PC-3 (cell line): ENCODE data around the gene P2RY2. TPM values are rescaled to one million over a fixed set of nuclear protein-coding genes. Genes with fewer than 3 reads are reported as not detected.

Experiments used
- ATAC-seq: fragments of 200-7000 bp; cut with Tn5 transposase; 2 replicates; pipeline ENCODE4 v1.9.1; 2020; ENCODE audit warnings: mild to moderate bottlenecking, moderate library complexity
- BruUV-seq: library from RNA; stranded (reverse); fragments of 400-500 nt; replicated peaks from 2 replicates; lab custom pipeline; 2021; lab: Mats Ljungman, UMichigan
- CTCF ChIA-PET: fragments of 300-600 bp; sonication (Branson Sonifier 250); formaldehyde crosslinking; loops from one replicate; lab custom pipeline; 2022; ENCODE audit warnings: antibody characterized with exemption; lab: Charles Lee
- POLR2A ChIA-PET: fragments of 300-600 bp; sonication (Branson Sonifier 250); formaldehyde crosslinking; loops from one replicate; lab custom pipeline; 2022; ENCODE audit warnings: antibody characterized with exemption; ENCODE audit not compliant: unreplicated experiment; lab: Charles Lee
- DNase-seq: peaks from one replicate; pipeline ENCODE4 v3.0.0-alpha.2; 2015
- H2AFZ ChIP-seq: fragments of 300-600 bp; sonication (generic); 2 replicates; pipeline ENCODE4 v1.6.0; 2016; ENCODE audit warnings: antibody characterized with exemption, low read length
- H3F3A ChIP-seq: fragments of 300-600 bp; sonication (generic); one replicate; pipeline ENCODE4 v1.6.0; 2017; ENCODE audit warnings: antibody characterized with exemption, low read length, control low read depth, mild to moderate bottlenecking; ENCODE audit not compliant: unreplicated experiment
- H3K27ac ChIP-seq: fragments of 300-600 bp; sonication (generic); 2 replicates; pipeline ENCODE4 v1.5.1; 2016; ENCODE audit warnings: mild to moderate bottlenecking, low read length
- H3K27me3 ChIP-seq: fragments of 300-600 bp; sonication (generic); 2 replicates; pipeline ENCODE4 v1.6.1; 2016; ENCODE audit warnings: low read length, mixed read lengths
- H3K36me3 ChIP-seq: fragments of 300-600 bp; sonication (generic); 2 replicates; pipeline ENCODE4 v1.6.1; 2016; ENCODE audit warnings: low read depth, mixed run types, low read length, mixed read lengths
- H3K4me1 ChIP-seq: fragments of 300-600 bp; sonication (generic); 2 replicates; pipeline ENCODE4 v1.5.1; 2016; ENCODE audit warnings: low read length; ENCODE audit not compliant: insufficient read depth
- H3K4me2 ChIP-seq: fragments of 300-600 bp; sonication (generic); 2 replicates; pipeline ENCODE4 v1.6.0; 2016; ENCODE audit warnings: low read length
- H3K4me3 ChIP-seq: fragments of 300-600 bp; sonication (generic); 2 replicates; pipeline ENCODE4 v1.5.1; 2016; ENCODE audit warnings: mild to moderate bottlenecking, low read length, mixed read lengths
- H3K79me2 ChIP-seq: fragments of 300-600 bp; sonication (generic); 2 replicates; pipeline ENCODE4 v1.6.1; 2017; ENCODE audit warnings: low read length, mixed read lengths
- H3K9ac ChIP-seq: fragments of 300-600 bp; sonication (generic); 2 replicates; pipeline ENCODE4 v1.6.0; 2016; ENCODE audit warnings: mild to moderate bottlenecking, low read length
- H3K9me2 ChIP-seq: fragments of 300-600 bp; sonication (generic); replicated peaks from 2 replicates; pipeline ENCODE4 v1.6.1; 2016; ENCODE audit warnings: mixed run types, low read length, mixed read lengths
- H3K9me3 ChIP-seq: fragments of 300-600 bp; sonication (generic); 2 replicates; pipeline ENCODE4 v1.6.1; 2016; ENCODE audit warnings: low read length, mixed read lengths
- H4K20me1 ChIP-seq: fragments of 300-600 bp; sonication (generic); 2 replicates; pipeline ENCODE4 v1.6.1; 2016; ENCODE audit warnings: low read length, mixed read lengths
- CTCF ChIP-seq: fragments of 300-600 bp; sonication (generic); conservative IDR thresholded peaks from 2 replicates; pipeline ENCODE4 v1.5.1; 2017; ENCODE audit warnings: antibody characterized with exemption, low read depth, mild to moderate bottlenecking, low read length
- EZH2 ChIP-seq: fragments of 300-600 bp; sonication (generic); IDR thresholded peaks from one replicate; pipeline ENCODE4 v1.6.1; 2017; ENCODE audit warnings: antibody characterized with exemption, mild to moderate bottlenecking, low read length; ENCODE audit not compliant: unreplicated experiment
- EZH2phosphoT487 ChIP-seq: fragments of 300-600 bp; sonication (generic); IDR thresholded peaks from 2 replicates; pipeline ENCODE4 v1.6.1; 2018; ENCODE audit warnings: mild to moderate bottlenecking, antibody characterized with exemption, low read length, borderline replicate concordance
- intact Hi-C: fragments of 100-400 bp; cut with micrococcal nuclease; formaldehyde crosslinking; loops from 2 replicates; pipeline ENCODE4 v1.9.0; 2023
- total RNA-seq: library from RNA; depleted of rRNA; stranded (reverse); fragments of >200 nt; gene quantifications from 2 replicates; pipeline ENCODE4 v1.2.3, GENCODE V29; 2014

P2RY2 gene
- total RNA-seq, 1 experiment from 2014 or later: 54.8 TPM

DNA sequence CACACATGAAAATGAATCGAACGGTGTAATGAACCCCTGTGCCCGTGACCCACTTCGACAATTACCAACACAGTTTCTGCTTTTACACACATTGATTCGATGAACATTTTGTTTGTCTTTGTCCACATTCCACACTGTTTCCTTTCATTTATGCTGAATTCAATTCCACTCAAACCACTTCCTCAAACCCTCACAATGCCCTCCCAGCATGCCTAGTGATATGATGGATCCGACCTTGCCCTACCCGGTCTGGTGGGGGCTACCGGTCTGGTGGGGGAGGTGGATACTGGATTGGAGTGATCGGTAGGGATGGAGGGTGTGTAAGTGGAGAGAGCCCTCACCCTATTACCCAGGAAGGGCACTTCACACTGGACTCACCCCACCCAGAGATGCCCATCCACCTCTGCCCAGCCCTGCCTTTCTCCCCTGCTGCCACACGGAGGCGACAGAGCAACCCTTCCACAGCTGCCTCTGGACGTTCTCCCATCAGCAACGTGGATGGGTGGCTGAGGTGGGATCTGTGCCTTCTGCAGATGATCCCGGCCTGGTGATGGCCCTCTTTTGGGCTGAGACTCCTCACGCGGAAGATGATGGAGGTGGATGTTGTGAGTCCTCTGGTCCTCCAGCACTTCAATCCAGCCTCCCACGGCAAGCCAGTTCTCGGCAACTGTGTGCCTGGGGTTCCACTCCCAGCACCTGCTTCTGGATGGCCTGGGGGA lies 33.0 kb upstream of the P2RY2 start:
- peak overlapping the region; percentile 95 for H3K27ac ChIP-seq
- H3K4me3 ChIP-seq: peak overlapping the region; percentile 44
- peaks cover 7% of the 10 kb centered on the region for H3F3A ChIP-seq
- H3K9me2 ChIP-seq: no peaks in the 10 kb centered on the region
- H2AFZ ChIP-seq: peak overlapping the region; percentile 83
- ATAC-seq: peak; percentile 57
- intact Hi-C loops: loop anchor here (1.0 to 5.0 kb wide), 6 partner anchors 10 to 122 kb away; partner anchors contain the start of genes ARHGEF17 and P2RY2
- peaks cover 43% of the 10 kb centered on the region for H3K4me1 ChIP-seq
- DNase-seq: peak; percentile 95
- peaks cover 8% of the 10 kb centered on the region; the same call in 1 of the 2 replicates for H3K79me2 ChIP-seq
- ChIA-PET POLR2A (interaction anchor here (1.0 to 1.1 kb wide), 3 partner anchors 10 to 104 kb away, joined by 5 to 12 read pairs (median 5); no protein-coding TSS in a partner anchor), CTCF (interaction anchor here (1.0 to 3.0 kb wide), 7 partner anchors 10 to 104 kb away, joined by 6 to 32 read pairs (median 7); partner anchors contain the start of gene P2RY2)
- peak overlapping the region; percentile 74 for H3K9ac ChIP-seq
- TF ChIP-seq EZH2phosphoT487 (no peak), EZH2 (no peak), CTCF (peak; percentile 98)
- H3K36me3 ChIP-seq: no peaks in the 10 kb centered on the region
- H4K20me1 ChIP-seq: no peaks in the 10 kb centered on the region
- BruUV-seq: TSS peak; percentile 85
- H3K27me3 ChIP-seq: no peaks in the 10 kb centered on the region
- H3K4me2 ChIP-seq: peak overlapping the region; percentile 74
- no peaks in the 10 kb centered on the region for H3K9me3 ChIP-seq

- peak overlapping the region; percentile 95 for H3K27ac ChIP-seq
- TF ChIP-seq EZH2phosphoT487 (no peak), CTCF (no peak), EZH2 (no peak)
These were observed 32.3 kb upstream of the P2RY2 start for GRCh38 chr11:73185680-73186293.

More at GRCh38 chr11:73185680-73186293, 32.3 kb upstream of the P2RY2 start:
- Histone ChIP-seq H3F3A (peaks cover 7% of the 10 kb centered on the region), H3K4me1 (peaks cover 45% of the 10 kb centered on the region), H4K20me1 (no peaks in the 10 kb centered on the region), H3K79me2 (peaks cover 8% of the 10 kb centered on the region; the same call in 1 of the 2 replicates), H2AFZ (peak overlapping the region; percentile 83), H3K36me3 (no peaks in the 10 kb centered on the region), H3K27me3 (no peaks in the 10 kb centered on the region), H3K4me3 (peak overlapping the region; percentile 44; the same call in 1 of the 2 replicates), H3K9me3 (no peaks in the 10 kb centered on the region), H3K9ac (peak overlapping the region; percentile 74), H3K9me2 (no peaks in the 10 kb centered on the region), H3K4me2 (peak overlapping the region; percentile 74)
- intact Hi-C loops: loop anchor here (1.0 to 5.0 kb wide), 7 partner anchors 10 to 122 kb away; partner anchors contain the start of genes ARHGEF17 and P2RY2
- CTCF ChIA-PET: interaction anchor here (1.0 to 3.0 kb wide), 9 partner anchors 10 to 104 kb away, joined by 4 to 32 read pairs (median 7); partner anchors contain the start of gene P2RY2
- BruUV-seq: no TSS peak
- DNase-seq: peak; percentile 99
- peak; percentile 94 for ATAC-seq
- POLR2A ChIA-PET: interaction anchor here (0.6 to 1.1 kb wide), 6 partner anchors 9 to 579 kb away, joined by 4 to 14 read pairs (median 5); no protein-coding TSS in a partner anchor
